Daoy (cell line): ENCODE data around the gene MRPL17. TPM values are rescaled to one million over a fixed set of nuclear protein-coding genes. Genes with fewer than 3 reads are reported as not detected.

Source experiments
- DNase-seq: peaks from one replicate; pipeline ENCODE4 v3.0.0-alpha.2; 2015; ENCODE audit warnings: low read depth
- total RNA-seq: library from RNA; depleted of rRNA; stranded (reverse); fragments of >200 nt; shearing (Covaris generic); gene quantifications from 2 replicates; pipeline ENCODE4 v1.2.3, GENCODE V29; 2014

The MRPL17 gene
- total RNA-seq, 1 experiment from 2014 or later, result 95.5 TPM

- DNase-seq, result no peak
Measured at GRCh38 chr11:6654281-6655019, 28.7 kb downstream of the MRPL17 start.

GRCh38 chr11:6653656-6654055 is 29.5 kb downstream of the MRPL17 start:
- DNase-seq, result no peak

- DNase-seq, result no peak
Measured at GRCh38 chr11:6653097-6653496, 30.0 kb downstream of the MRPL17 start.

- DNase-seq, result no peak
Measured at GRCh38 chr11:6652182-6652581, 31.0 kb downstream of the MRPL17 start.

- peak; percentile 69 for DNase-seq
Measured at GRCh38 chr11:6650980-6651379, 32.2 kb downstream of the MRPL17 start.

GRCh38 chr11:6650104-6650503 is 33.0 kb downstream of the MRPL17 start:
- DNase-seq, result no peak

GRCh38 chr11:6648501-6648900 is 34.6 kb downstream of the MRPL17 start:
- no peak for DNase-seq

GRCh38 chr11:6647836-6648235 is 35.3 kb downstream of the MRPL17 start:
- DNase-seq, result no peak

GRCh38 chr11:6646918-6647679 is 36.0 kb downstream of the MRPL17 start:
- DNase-seq, result no peak

GRCh38 chr11:6646576-6646917 is 36.6 kb downstream of the MRPL17 start:
- DNase-seq, result no peak

- DNase-seq, result no peak
Measured at GRCh38 chr11:6646071-6646470, 37.1 kb downstream of the MRPL17 start.

GRCh38 chr11:6642957-6643356 is 40.2 kb downstream of the MRPL17 start:
- no peak for DNase-seq

- DNase-seq, result no peak
Measured at GRCh38 chr11:6640985-6641701, 42.0 kb downstream of the MRPL17 start.

GRCh38 chr11:6640036-6640984 is 42.8 kb downstream of the MRPL17 start:
- no peak for DNase-seq

- DNase-seq, result no peak
Measured at GRCh38 chr11:6638429-6638828, 44.7 kb downstream of the MRPL17 start.

- no peak for DNase-seq
Measured at GRCh38 chr11:6637871-6638270, 45.3 kb downstream of the MRPL17 start.

GRCh38 chr11:6636480-6636879 is 46.7 kb downstream of the MRPL17 start:
- DNase-seq, result no peak

GRCh38 chr11:6635082-6635932 is 47.8 kb downstream of the MRPL17 start:
- DNase-seq, result no peak

GRCh38 chr11:6634534-6634933 is 48.6 kb downstream of the MRPL17 start:
- DNase-seq, result no peak
